OCI-M1 (cell line): Measurements from ENCODE around the gene AK8.

Source experiments
- DNase-seq: peaks from one replicate; lab custom pipeline; 2025; lab: John Stamatoyannopoulos, UW

Gene AK8

GRCh38 chr9:132877824-132878694, at the start of gene AK8:
AK8 (minus strand) TSS chr9:132878284; CDS start chr9:132878255, 29 bp downstream.
- DNase-seq: peak; percentile 77

GRCh38 chr9:132927704-132928103, 49.6 kb upstream of the AK8 start:
- DNase-seq: no peak

GRCh38 chr9:132923346-132923902, 45.3 kb upstream of the AK8 start:
- DNase-seq: no peak

- no peak for DNase-seq
Observed at GRCh38 chr9:132919614-132920268, 41.7 kb upstream of the AK8 start.

- DNase-seq: no peak
Observed at GRCh38 chr9:132914924-132915323, 36.8 kb upstream of the AK8 start.

GRCh38 chr9:132912131-132912530, 34.0 kb upstream of the AK8 start:
- no peak for DNase-seq

- DNase-seq: no peak
Observed at GRCh38 chr9:132910376-132910775, 32.3 kb upstream of the AK8 start.

- no peak for DNase-seq
Observed at GRCh38 chr9:132909311-132909710, 31.2 kb upstream of the AK8 start.

GRCh38 chr9:132908635-132909034, 30.6 kb upstream of the AK8 start:
- DNase-seq: no peak

GRCh38 chr9:132905726-132906125, 27.6 kb upstream of the AK8 start:
- DNase-seq: no peak

- DNase-seq: no peak
Observed at GRCh38 chr9:132903574-132904492, 25.7 kb upstream of the AK8 start.

GRCh38 chr9:132901858-132902831, 24.1 kb upstream of the AK8 start:
- peak; percentile 82 for DNase-seq

- no peak for DNase-seq
Observed at GRCh38 chr9:132898051-132898450, 20.0 kb upstream of the AK8 start.

- DNase-seq: no peak
Observed at GRCh38 chr9:132896906-132897305, 18.8 kb upstream of the AK8 start.

GRCh38 chr9:132896264-132896663, 18.2 kb upstream of the AK8 start:
- no peak for DNase-seq

GRCh38 chr9:132894862-132895835, 17.1 kb upstream of the AK8 start:
- no peak for DNase-seq

- no peak for DNase-seq
Observed at GRCh38 chr9:132894346-132894745, 16.3 kb upstream of the AK8 start.

GRCh38 chr9:132892400-132892799, 14.3 kb upstream of the AK8 start:
- DNase-seq: no peak

GRCh38 chr9:132888151-132888550, 10.1 kb upstream of the AK8 start:
- DNase-seq: no peak
